Lung (tissue), 12 donors: ENCODE measurements around the gene PRRX2. TPM values are rescaled to one million over a fixed set of nuclear protein-coding genes. Genes with fewer than 3 reads are reported as not detected.

Source experiments
- ATAC-seq: fragments of 200-7000 bp; cut with Tn5 transposase; one replicate; pipeline ENCODE4 v1.9.1; 2020; ENCODE audit warnings: moderate number of reproducible peaks; ENCODE audit not compliant: insufficient read depth, low FRiP score
- DNase-seq, 3 donors: peaks; one replicate each; pipeline ENCODE4 v3.0.0-alpha.2; 2013 to 2017
- H3K27ac ChIP-seq, 2 donors: one replicate each; pipeline ENCODE4 v1.5.1; 2013; ENCODE audit warnings: mild to moderate bottlenecking in 2 of 2, moderate library complexity in 2 of 2, control low read depth in 1 of 2, inconsistent platforms in 1 of 2, low read depth in 1 of 2, low read length in 1 of 2
- H3K27me3 ChIP-seq, 3 donors: one replicate each; pipeline ENCODE4 v1.5.1; 2013; ENCODE audit warnings: low read length in 2 of 3; ENCODE audit not compliant: control insufficient read depth in 3 of 3, insufficient read depth in 3 of 3
- H3K36me3 ChIP-seq, 4 donors: one replicate each; pipeline ENCODE4 v1.5.1; 2013; ENCODE audit warnings: low read length in 4 of 4, mild to moderate bottlenecking in 1 of 4, moderate library complexity in 1 of 4; ENCODE audit not compliant: control insufficient read depth in 4 of 4, insufficient read depth in 4 of 4
- H3K4me1 ChIP-seq, 5 donors: one replicate each; pipeline ENCODE4 v1.5.1; 2013; ENCODE audit warnings: low read length in 5 of 5, mild to moderate bottlenecking in 2 of 5, moderate library complexity in 1 of 5; ENCODE audit not compliant: control insufficient read depth in 5 of 5, insufficient read depth in 5 of 5
- H3K4me3 ChIP-seq: one replicate; pipeline ENCODE4 v1.5.1; 2013; ENCODE audit warnings: mild to moderate bottlenecking, control low read depth, moderate library complexity
- H3K9ac ChIP-seq, 2 donors: one replicate each; pipeline ENCODE4 v1.5.1; 2013; ENCODE audit warnings: low read length in 2 of 2, control low read depth in 1 of 2; ENCODE audit not compliant: insufficient read depth in 1 of 2
- H3K9me3 ChIP-seq, 4 donors: one replicate each; pipeline ENCODE4 v1.5.1; 2013; ENCODE audit warnings: low read length in 3 of 4, mild to moderate bottlenecking in 1 of 4, moderate library complexity in 1 of 4; ENCODE audit not compliant: control insufficient read depth in 4 of 4, insufficient read depth in 3 of 4
- whole genome bisulfite sequencing, 2 donors: extraction: QIAGEN DNeasy Blood & Tissue Kit; methylation state at CpG; one replicate each; pipeline ENCODE4 v1.1.7; 2013; 5-methylcytosine and 5-hydroxymethylcytosine counted together
- polyA plus RNA-seq, 2 donors: library from polyadenylated mRNA; stranded (reverse); fragments of 200-250 nt; gene quantifications; one replicate each; pipeline ENCODE4 v1.2.1, GENCODE V29; 2013
- total RNA-seq, 2 donors: library from RNA; depleted of rRNA in 1 of 2; stranded (reverse); fragments of >200 nt in 1 of 2; gene quantifications; one replicate each; pipeline ENCODE4 v1.2.1, GENCODE V29; 2014 to 2021
- TF ChIP-seq, protein P1 (sequence below): IDR thresholded peaks from 2 replicates; pipeline ENCODE4 v1.5.1; 2012; ENCODE audit warnings: mild to moderate bottlenecking; ENCODE audit errors: control extremely low read depth, extremely low read depth
- donor health status: control.
- donor health status: control.
- donor health status: Bipolar disorder and iron deficiency.
- donor health status: healthy.
- donor health status: DM: yes; HTN: yes; CAD: no.

PRRX2 gene
- total and polyA plus RNA-seq, 4 donors: 2.2 to 3.8 (median 3.5) TPM

GRCh38 chr9:129755151-129755550 is 89.7 kb downstream of the PRRX2 start:
- ATAC-seq (no peak), DNase-seq (no peak)
- H3K9me3 ChIP-seq: no peaks in the 10 kb centered on the region
- no peaks in the 10 kb centered on the region for H3K36me3 ChIP-seq
- no peak overlapping the region for H3K4me3 ChIP-seq
- H3K4me1 ChIP-seq: peaks cover 0 to 22% (median 6%) of the 10 kb centered on the region in 5 donors
- H3K27me3 ChIP-seq: no peaks in the 10 kb centered on the region
- 88 to 92% methylated on average over 5 of the region's 5 CpGs for WGBS, 2 donors
- no peak overlapping the region for H3K27ac ChIP-seq
- TF ChIP-seq, protein P1, sequence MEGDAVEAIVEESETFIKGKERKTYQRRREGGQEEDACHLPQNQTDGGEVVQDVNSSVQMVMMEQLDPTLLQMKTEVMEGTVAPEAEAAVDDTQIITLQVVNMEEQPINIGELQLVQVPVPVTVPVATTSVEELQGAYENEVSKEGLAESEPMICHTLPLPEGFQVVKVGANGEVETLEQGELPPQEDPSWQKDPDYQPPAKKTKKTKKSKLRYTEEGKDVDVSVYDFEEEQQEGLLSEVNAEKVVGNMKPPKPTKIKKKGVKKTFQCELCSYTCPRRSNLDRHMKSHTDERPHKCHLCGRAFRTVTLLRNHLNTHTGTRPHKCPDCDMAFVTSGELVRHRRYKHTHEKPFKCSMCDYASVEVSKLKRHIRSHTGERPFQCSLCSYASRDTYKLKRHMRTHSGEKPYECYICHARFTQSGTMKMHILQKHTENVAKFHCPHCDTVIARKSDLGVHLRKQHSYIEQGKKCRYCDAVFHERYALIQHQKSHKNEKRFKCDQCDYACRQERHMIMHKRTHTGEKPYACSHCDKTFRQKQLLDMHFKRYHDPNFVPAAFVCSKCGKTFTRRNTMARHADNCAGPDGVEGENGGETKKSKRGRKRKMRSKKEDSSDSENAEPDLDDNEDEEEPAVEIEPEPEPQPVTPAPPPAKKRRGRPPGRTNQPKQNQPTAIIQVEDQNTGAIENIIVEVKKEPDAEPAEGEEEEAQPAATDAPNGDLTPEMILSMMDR: no peak
- no peak overlapping the region for H3K9ac ChIP-seq

DNA sequence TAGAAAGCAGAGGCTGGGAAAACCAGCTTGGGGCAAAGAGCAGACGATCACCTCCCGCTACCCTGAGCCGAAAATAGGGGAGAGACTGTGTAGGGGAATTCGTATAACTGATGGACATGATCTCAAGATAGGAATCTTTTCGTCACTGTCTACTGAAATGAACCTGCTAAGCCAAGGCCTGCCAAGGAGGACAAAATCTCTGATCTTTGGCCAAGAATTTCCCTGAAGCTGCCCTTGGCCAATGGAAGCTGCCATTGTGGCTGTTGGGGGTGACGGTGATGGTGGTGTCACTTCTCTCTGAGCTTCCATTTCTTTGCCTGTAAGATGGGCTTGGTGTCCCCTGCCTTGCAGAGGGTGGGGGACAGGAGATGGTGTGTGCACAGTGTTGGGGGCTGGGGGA is 90.7 kb downstream of the PRRX2 start:
- no peaks in the 10 kb centered on the region for H3K9me3 ChIP-seq
- DNase-seq: no peak
- no peaks in the 10 kb centered on the region for H3K27me3 ChIP-seq
- H3K27ac ChIP-seq: no peak overlapping the region
- H3K9ac ChIP-seq: no peak overlapping the region
- TF ChIP-seq, protein P1: no peak
- ATAC-seq: no peak
- no peak overlapping the region for H3K4me3 ChIP-seq
- H3K36me3 ChIP-seq: no peaks in the 10 kb centered on the region
- H3K4me1 ChIP-seq: peaks cover 0 to 26% (median 6%) of the 10 kb centered on the region in 5 donors
- WGBS, 2 donors: 93 to 98% methylated on average over 6 of the region's 6 CpGs

GRCh38 chr9:129757045-129757444 is 91.6 kb downstream of the PRRX2 start:
- H3K4me1 ChIP-seq: peaks cover 0 to 28% (median 6%) of the 10 kb centered on the region in 5 donors

More at GRCh38 chr9:129757045-129757444, 91.6 kb downstream of the PRRX2 start:
- Histone ChIP-seq H3K27me3 (no peaks in the 10 kb centered on the region), H3K27ac (no peak overlapping the region), H3K36me3 (no peaks in the 10 kb centered on the region), H3K4me3 (no peak overlapping the region), H3K9me3 (no peaks in the 10 kb centered on the region), H3K9ac (no peak overlapping the region)
- ATAC-seq: no peak
- 41 to 51% methylated on average over 9 of the region's 9 CpGs for WGBS, 2 donors
- DNase-seq: no peak
- TF ChIP-seq, protein P1: no peak
